Activated naive CD8-positive, alpha-beta T cell treated with anti-CD3 and anti-CD28 coated beads for 36 hours (primary cell): ENCODE measurements around the gene RCBTB1. TPM values are rescaled to one million over a fixed set of nuclear protein-coding genes. Genes with fewer than 3 reads are reported as not detected.
"Not testable (repeated sequence)": the region's sequence is repeated elsewhere in the genome, so short reads cannot be mapped to it uniquely, and the experiment has no call there.

Experiments used
- DNase-seq: peaks from one replicate; pipeline ENCODE4 v3.0.0; 2021
- H3K27ac Mint-ChIP-seq: one replicate; pipeline ENCODE4 v1.8.0; 2022; ENCODE audit warnings: mild to moderate bottlenecking, moderate library complexity, mixed read lengths
- H3K27me3 Mint-ChIP-seq: one replicate; pipeline ENCODE4 v1.8.0; 2022; ENCODE audit warnings: mild to moderate bottlenecking, mixed read lengths
- H3K36me3 Mint-ChIP-seq: one replicate; pipeline ENCODE4 v1.8.0; 2021; ENCODE audit warnings: mild to moderate bottlenecking, mixed read lengths
- H3K4me1 Mint-ChIP-seq: one replicate; pipeline ENCODE4 v1.8.0; 2021; ENCODE audit warnings: mixed read lengths
- H3K4me3 Mint-ChIP-seq: one replicate; pipeline ENCODE4 v1.8.0; 2022; ENCODE audit warnings: mild to moderate bottlenecking, moderate library complexity, mixed read lengths
- H3K9me3 Mint-ChIP-seq: one replicate; pipeline ENCODE4 v1.8.0; 2022; ENCODE audit warnings: mixed read lengths
- total RNA-seq, 2 experiments: library from RNA; stranded (reverse); gene quantifications; one replicate each; pipeline ENCODE4 v1.2.3, GENCODE V29; 2021

RCBTB1 gene
- total RNA-seq, 2 experiments from 2014 or later: 13.2 to 14.6 TPM

GRCh38 chr13:49612042-49612441, 26.7 kb upstream of the RCBTB1 start:
- not testable (repeated sequence) for H3K9me3 Mint-ChIP-seq, DNase-seq, H3K36me3 Mint-ChIP-seq, H3K27ac Mint-ChIP-seq, H3K27me3 Mint-ChIP-seq, H3K4me1 Mint-ChIP-seq, H3K4me3 Mint-ChIP-seq

DNA sequence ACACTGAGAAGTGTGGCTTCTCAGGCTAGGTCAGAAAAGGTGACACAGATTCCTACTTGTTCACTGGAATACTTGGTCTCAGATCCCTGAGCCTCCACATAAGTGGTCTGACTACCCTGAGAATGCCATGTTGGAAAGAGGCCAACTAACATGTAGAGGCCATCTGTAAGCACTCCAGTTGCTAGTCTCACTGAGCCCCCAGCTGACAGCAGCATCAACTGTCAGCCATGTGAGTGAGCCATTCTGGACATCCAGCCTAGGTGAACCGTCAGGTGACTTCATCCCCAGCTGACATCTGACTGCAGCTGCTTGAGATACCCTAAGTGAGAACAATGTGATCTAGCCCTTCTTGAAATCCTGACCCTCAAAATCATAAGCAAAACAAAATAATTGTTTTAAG, 24.8 kb upstream of the RCBTB1 start:
- Mint-ChIP-seq H3K36me3 (no peaks in the 10 kb centered on the region), H3K4me1 (peaks cover 2% of the 10 kb centered on the region), H3K9me3 (peaks cover 2% of the 10 kb centered on the region), H3K27ac (no peak overlapping the region), H3K4me3 (no peak overlapping the region), H3K27me3 (no peaks in the 10 kb centered on the region)
- DNase-seq: no peak

- Mint-ChIP-seq H3K27me3 (no peaks in the 10 kb centered on the region), H3K4me3 (no peak overlapping the region), H3K9me3 (peaks cover 2% of the 10 kb centered on the region), H3K4me1 (peaks cover 4% of the 10 kb centered on the region), H3K36me3 (no peaks in the 10 kb centered on the region), H3K27ac (no peak overlapping the region)
- DNase-seq: no peak
Measured at GRCh38 chr13:49608651-49609331, 23.4 kb upstream of the RCBTB1 start.

DNA sequence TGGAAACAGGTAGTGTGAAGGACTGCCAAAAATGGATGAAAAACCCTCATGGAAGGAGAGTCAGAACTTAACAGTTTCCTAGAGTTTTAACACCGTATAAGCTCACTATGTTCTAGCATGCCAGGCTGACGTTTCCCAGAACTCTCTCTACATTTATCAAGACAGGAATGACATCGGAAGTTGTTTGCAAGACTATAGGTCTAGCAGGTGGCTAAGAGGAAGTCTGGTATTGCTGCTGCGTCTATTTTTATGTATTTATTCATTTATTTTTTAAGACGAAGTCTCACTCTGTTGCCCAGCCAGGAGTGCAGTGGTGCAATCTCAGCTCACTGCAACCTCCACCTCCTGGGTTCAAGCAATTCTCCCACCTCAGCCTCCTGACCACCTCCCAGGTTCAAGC, 22.4 kb upstream of the RCBTB1 start:
- H3K27me3 Mint-ChIP-seq: no peaks in the 10 kb centered on the region
- DNase-seq: no peak
- peaks cover 2% of the 10 kb centered on the region for H3K9me3 Mint-ChIP-seq
- H3K36me3 Mint-ChIP-seq: no peaks in the 10 kb centered on the region
- no peak overlapping the region for H3K4me3 Mint-ChIP-seq
- H3K4me1 Mint-ChIP-seq: peaks cover 4% of the 10 kb centered on the region
- H3K27ac Mint-ChIP-seq: no peak overlapping the region

DNA sequence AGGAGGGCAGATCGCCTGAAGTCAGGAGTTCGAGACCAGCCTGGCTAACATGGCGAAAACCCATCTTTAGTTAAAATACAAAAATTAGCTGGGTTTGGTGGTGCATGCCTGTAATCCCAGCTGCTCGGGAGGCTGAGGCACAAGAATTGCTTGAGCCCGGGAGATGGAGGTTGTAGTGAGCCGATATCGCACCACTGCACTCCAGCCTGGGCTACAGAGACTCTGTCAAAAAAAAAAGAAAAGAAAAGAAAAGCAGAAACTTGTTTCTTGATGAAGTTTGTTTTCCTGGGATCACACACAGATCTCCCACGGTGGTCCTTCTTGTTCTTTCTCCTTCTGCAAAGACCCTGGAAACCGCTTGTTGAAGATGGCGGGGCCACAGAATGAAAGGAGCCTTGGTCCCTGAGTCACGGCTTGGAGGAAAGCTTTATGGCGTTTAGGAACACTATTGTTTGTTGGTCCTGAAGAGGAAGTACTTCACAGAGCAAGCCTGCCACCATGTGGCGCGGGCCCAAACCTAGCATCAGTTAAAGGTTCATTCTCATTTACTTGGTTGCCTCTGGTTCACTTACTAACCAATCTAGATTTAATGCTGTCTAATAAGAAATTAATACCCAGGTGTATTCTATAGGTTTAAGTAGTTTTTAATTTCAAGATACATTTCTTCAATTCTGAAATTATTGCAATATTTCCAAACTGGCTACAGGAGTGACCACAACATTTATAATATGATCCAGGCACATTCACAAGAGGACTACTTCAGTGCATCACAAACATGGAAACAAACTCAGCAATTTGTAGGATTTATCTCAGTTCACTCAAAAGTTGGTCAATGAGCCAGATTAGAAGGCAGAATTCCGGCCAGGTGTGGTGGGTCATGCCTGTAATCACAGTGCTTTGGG, 21.6 kb upstream of the RCBTB1 start:
- Mint-ChIP-seq H3K9me3 (peaks cover under 1% of the 10 kb centered on the region), H3K27me3 (no peaks in the 10 kb centered on the region), H3K4me3 (peak overlapping the region; percentile 80), H3K27ac (peak overlapping the region; percentile 80), H3K4me1 (peaks cover 4% of the 10 kb centered on the region), H3K36me3 (no peaks in the 10 kb centered on the region)
- DNase-seq: peak; percentile 74

GRCh38 chr13:49604570-49604969, 19.2 kb upstream of the RCBTB1 start:
- Mint-ChIP-seq H3K4me3 (no peak overlapping the region), H3K27me3 (no peaks in the 10 kb centered on the region)

DNA sequence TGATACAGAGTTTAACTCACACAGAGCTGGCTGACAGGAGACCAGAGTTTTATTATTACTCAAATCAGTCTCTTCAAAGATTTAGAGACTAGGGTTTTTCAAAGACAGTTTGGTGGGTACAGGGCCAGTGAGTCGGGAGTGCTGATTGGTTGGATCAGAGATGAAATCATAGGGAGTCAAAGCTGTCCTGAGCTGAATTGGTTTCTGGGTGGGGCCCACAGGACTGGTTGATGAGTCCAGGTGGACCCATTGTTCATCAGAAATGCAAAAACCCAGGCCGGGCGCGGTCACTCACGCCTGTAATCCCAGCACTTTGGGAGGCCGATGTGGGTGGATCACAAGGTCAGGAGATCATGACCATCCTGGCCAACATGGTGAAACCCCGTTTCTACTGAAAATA, 17.3 kb upstream of the RCBTB1 start:
- not testable (repeated sequence) for H3K4me1 Mint-ChIP-seq

More at GRCh38 chr13:49604570-49604969, 19.2 kb upstream of the RCBTB1 start:
- Mint-ChIP-seq H3K9me3 (no peaks in the 10 kb centered on the region), H3K36me3 (no peaks in the 10 kb centered on the region), H3K4me1 (peaks cover 4% of the 10 kb centered on the region), H3K27ac (no peak overlapping the region)
- DNase-seq: no peak

GRCh38 chr13:49602005-49602404, 16.6 kb upstream of the RCBTB1 start:
- Mint-ChIP-seq H3K9me3 (no peaks in the 10 kb centered on the region), H3K36me3 (no peaks in the 10 kb centered on the region), H3K4me1 (peaks cover 2% of the 10 kb centered on the region), H3K27ac (no peak overlapping the region), H3K27me3 (no peaks in the 10 kb centered on the region), H3K4me3 (no peak overlapping the region)
- DNase-seq: no peak

More for the DNA sequence above, 17.3 kb upstream of the RCBTB1 start:
- H3K27me3 Mint-ChIP-seq, H3K36me3 Mint-ChIP-seq, H3K27ac Mint-ChIP-seq, H3K9me3 Mint-ChIP-seq, DNase-seq, H3K4me3 Mint-ChIP-seq: not testable (repeated sequence)

DNA sequence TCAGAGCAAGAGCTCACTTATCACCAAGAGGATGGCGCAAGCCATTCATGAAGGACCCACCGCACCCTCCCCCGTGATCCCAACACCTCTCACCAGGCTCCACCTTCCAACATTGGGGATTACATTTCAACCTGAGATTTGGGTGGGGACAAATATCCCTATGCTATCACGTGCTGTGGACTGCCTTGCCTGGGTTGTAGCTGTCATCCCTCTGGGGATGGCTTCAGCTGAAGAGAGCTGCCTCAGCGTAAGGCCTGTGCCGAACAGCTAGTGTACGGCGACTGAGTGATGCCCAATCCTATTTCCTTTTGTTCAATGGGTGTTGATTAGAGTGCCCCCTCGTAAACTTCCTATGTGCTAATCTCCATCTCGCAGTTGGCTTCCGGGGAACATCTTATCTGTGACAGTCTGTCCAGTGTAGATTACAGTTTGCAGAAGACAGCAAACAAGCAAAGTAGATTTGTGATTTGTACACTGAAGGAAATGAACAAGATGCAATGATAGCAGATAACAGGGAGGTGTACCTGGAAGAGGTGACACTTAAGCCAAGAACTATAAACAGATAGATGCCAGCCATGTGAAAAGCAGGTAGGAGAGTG, 11.8 kb upstream of the RCBTB1 start:
- Mint-ChIP-seq H3K9me3 (no peaks in the 10 kb centered on the region), H3K27ac (no peak overlapping the region), H3K4me1 (peaks cover 1% of the 10 kb centered on the region), H3K36me3 (no peaks in the 10 kb centered on the region), H3K4me3 (no peak overlapping the region), H3K27me3 (no peaks in the 10 kb centered on the region)
- no peak for DNase-seq

DNA sequence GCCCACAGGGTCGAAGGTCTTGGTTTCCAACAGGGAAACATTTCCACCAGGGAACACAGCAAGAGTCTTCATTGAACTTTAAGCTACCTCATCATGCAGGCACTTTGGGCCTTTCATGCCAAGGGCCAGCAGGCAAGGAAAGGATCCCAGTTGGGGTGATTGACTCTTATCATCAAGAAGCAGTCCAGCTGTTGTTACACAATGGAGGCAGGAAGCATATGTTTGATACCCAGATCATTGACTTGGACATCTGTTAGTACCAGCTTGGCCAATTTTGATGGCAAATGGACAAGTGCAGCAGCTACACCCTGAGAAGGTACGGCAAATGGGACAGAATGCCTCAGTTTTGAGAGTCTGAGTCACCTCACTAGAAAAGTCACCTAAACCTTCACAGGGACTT, 10.9 kb upstream of the RCBTB1 start:
- Mint-ChIP-seq H3K27ac (no peak overlapping the region), H3K4me1 (peaks cover 1% of the 10 kb centered on the region), H3K9me3 (no peaks in the 10 kb centered on the region), H3K36me3 (no peaks in the 10 kb centered on the region), H3K27me3 (no peaks in the 10 kb centered on the region), H3K4me3 (no peak overlapping the region)
- DNase-seq: no peak

GRCh38 chr13:49594576-49594975, 9.2 kb upstream of the RCBTB1 start:
- Mint-ChIP-seq H3K9me3 (no peaks in the 10 kb centered on the region), H3K27me3 (no peaks in the 10 kb centered on the region)

DNA sequence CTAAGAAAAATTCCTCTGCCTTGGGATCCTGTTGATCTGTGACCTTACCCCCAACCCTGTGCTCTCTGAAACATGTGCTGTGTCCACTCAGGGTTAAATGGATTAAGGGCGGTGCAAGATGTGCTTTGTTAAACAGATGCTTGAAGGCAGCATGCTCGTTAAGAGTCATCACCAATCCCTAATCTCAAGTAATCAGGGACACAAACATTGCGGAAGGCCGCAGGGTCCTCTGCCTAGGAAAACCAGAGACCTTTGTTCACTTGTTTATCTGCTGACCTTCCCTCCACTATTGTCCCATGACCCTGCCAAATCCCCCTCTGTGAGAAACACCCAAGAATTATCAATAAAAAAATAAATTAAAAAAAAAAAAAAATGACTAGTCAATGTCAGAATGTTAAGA, 8.5 kb upstream of the RCBTB1 start:
- H3K27me3 Mint-ChIP-seq, H3K27ac Mint-ChIP-seq, H3K4me3 Mint-ChIP-seq, H3K36me3 Mint-ChIP-seq, DNase-seq, H3K9me3 Mint-ChIP-seq, H3K4me1 Mint-ChIP-seq: not testable (repeated sequence)

More at GRCh38 chr13:49594576-49594975, 9.2 kb upstream of the RCBTB1 start:
- Mint-ChIP-seq H3K27ac (no peak overlapping the region), H3K4me1 (peaks cover 1% of the 10 kb centered on the region), H3K4me3 (no peak overlapping the region), H3K36me3 (no peaks in the 10 kb centered on the region)
- DNase-seq: no peak

DNA sequence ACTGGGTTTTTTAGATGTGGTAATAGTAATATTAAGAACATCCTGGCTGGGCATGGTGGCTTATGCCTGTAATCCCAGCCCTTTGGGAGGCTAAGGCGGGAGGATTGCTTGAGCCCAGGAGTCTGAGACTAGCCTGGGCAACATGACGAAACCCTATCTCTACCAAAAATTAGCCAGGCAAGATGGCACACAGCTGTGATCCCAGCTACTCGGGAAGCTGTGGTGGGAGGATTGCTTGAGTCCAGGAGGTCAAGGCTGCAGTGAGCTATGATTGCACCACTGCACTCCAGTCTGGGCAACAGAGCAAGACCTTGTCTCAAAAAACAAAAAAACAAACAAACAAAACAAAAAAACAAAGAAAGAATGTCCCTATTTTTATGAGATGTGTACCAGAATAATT, 5.4 kb upstream of the RCBTB1 start:
- H3K36me3 Mint-ChIP-seq, H3K4me3 Mint-ChIP-seq, H3K9me3 Mint-ChIP-seq, H3K4me1 Mint-ChIP-seq, H3K27me3 Mint-ChIP-seq, DNase-seq, H3K27ac Mint-ChIP-seq: not testable (repeated sequence)

DNA sequence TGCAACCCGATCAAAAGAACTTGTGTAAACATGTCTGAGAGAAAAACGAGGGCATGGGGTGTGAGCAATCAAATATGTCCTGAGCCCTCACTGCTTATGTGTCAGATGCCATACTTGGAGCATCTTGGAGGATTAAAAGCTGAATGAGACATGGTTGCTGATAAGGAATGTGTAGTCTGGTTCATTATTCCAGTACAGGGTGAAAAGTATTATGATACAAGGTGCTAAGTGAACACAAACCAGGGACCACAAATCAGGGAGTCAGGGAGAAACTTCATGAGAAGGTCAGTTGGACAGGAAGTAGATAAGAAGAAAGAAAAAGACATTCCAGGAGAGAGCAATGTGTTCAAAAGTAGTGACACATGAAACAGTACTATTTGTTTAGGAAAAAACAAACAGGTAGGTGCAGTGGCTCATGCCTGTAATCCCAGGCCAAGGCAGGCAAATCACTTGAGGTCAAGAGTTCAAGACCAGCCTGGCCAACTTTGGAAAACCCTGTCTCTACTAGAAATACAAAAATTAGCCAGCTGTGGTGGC, 2.0 kb upstream of the RCBTB1 start:
- H3K27me3 Mint-ChIP-seq: no peaks in the 10 kb centered on the region
- no peak overlapping the region for H3K4me3 Mint-ChIP-seq
- no peak overlapping the region for H3K27ac Mint-ChIP-seq

DNA sequence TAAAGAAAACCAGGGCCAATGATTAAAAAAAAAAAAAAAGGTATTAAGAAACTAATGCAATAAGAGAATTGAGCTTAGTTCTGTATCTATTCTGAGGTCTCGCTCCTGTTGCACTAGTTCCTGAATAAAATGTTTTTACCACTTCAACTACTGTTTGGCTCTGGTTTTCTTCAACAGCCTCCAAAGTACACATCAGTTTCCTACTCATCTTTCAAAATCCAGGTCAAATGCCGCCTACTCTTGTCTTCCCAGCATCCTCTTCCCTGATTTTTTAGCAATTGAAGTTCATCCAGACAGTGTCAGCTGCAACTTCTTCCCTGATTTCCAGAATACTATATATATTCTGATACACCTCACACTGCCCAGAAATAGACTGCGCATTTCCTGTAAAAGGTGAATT, 1.4 kb upstream of the RCBTB1 start:
- H3K27ac Mint-ChIP-seq: no peak overlapping the region
- no peaks in the 10 kb centered on the region for H3K9me3 Mint-ChIP-seq
- peak overlapping the region; percentile 79 for H3K4me3 Mint-ChIP-seq
- H3K27me3 Mint-ChIP-seq: no peaks in the 10 kb centered on the region
- peaks cover 14% of the 10 kb centered on the region for H3K4me1 Mint-ChIP-seq
- H3K36me3 Mint-ChIP-seq: no peaks in the 10 kb centered on the region
- DNase-seq: no peak

More for the DNA sequence above, 2.0 kb upstream of the RCBTB1 start:
- no peak for DNase-seq
- H3K9me3 Mint-ChIP-seq: no peaks in the 10 kb centered on the region
- no peaks in the 10 kb centered on the region for H3K36me3 Mint-ChIP-seq
- peaks cover 12% of the 10 kb centered on the region for H3K4me1 Mint-ChIP-seq
